ENCODE data around the gene FBXW5.

FBXW5 gene

GRCh38 chr9:136980669-136981478, 36.3 kb upstream of the FBXW5 start:
- Histone ChIP-seq H3K9ac (ENCODE audit: insufficient read length, low read depth) (peak overlapping the region; percentile 17), H3K36me3 (ENCODE audit: insufficient read depth, insufficient read length, low read length) (no peaks in the 10 kb centered on the region), H3K4me1 (ENCODE audit: insufficient read depth, insufficient read length) (peaks cover 55% of the 10 kb centered on the region), H3K9me3 (ENCODE audit: insufficient read depth, low read length) (no peaks in the 10 kb centered on the region), H3K27me3 (ENCODE audit: insufficient read depth, insufficient read length) (peaks cover 12% of the 10 kb centered on the region), H3K4me3 (ENCODE audit: insufficient read length, low read depth) (no peak overlapping the region)
- DNase-seq (ENCODE audit: low read depth, low spot score) = no peak
- TF ChIP-seq ZNF274 (IDR thresholded peaks at IDR 0.05; ENCODE audit: low read depth, low read length) (no peak), SUZ12 (IDR thresholded peaks at IDR 0.05; ENCODE audit: extremely low read depth, insufficient read depth, insufficient read length) (no peak), YY1 (IDR thresholded peaks at IDR 0.05; ENCODE audit: insufficient read depth, insufficient read length) (no peak)

GRCh38 chr9:136979769-136980587, 35.4 kb upstream of the FBXW5 start:
- TF ChIP-seq SUZ12 (IDR thresholded peaks at IDR 0.05; ENCODE audit: extremely low read depth, insufficient read depth, insufficient read length) (no peak), YY1 (IDR thresholded peaks at IDR 0.05; ENCODE audit: insufficient read depth, insufficient read length) (no peak), ZNF274 (IDR thresholded peaks at IDR 0.05; ENCODE audit: low read depth, low read length) (no peak)

GRCh38 chr9:136978865-136979544, 34.5 kb upstream of the FBXW5 start:
- DNase-seq (ENCODE audit: low read depth, low spot score) = no peak
- H3K27me3 ChIP-seq (ENCODE audit: insufficient read depth, insufficient read length) = peaks cover 12% of the 10 kb centered on the region
- peaks cover 47% of the 10 kb centered on the region for H3K4me1 ChIP-seq (ENCODE audit: insufficient read depth, insufficient read length)
- H3K9me3 ChIP-seq (ENCODE audit: insufficient read depth, low read length) = no peaks in the 10 kb centered on the region
- TF ChIP-seq SUZ12 (IDR thresholded peaks at IDR 0.05; ENCODE audit: extremely low read depth, insufficient read depth, insufficient read length) = no peak
- no peak for TF ChIP-seq ZNF274 (IDR thresholded peaks at IDR 0.05; ENCODE audit: low read depth, low read length)
- TF ChIP-seq YY1 (IDR thresholded peaks at IDR 0.05; ENCODE audit: insufficient read depth, insufficient read length) = no peak
- H3K4me3 ChIP-seq (ENCODE audit: insufficient read length, low read depth) = peak overlapping the region; percentile 24
- H3K36me3 ChIP-seq (ENCODE audit: insufficient read depth, insufficient read length, low read length) = no peaks in the 10 kb centered on the region
- H3K9ac ChIP-seq (ENCODE audit: insufficient read length, low read depth) = no peak overlapping the region

More at GRCh38 chr9:136979769-136980587, 35.4 kb upstream of the FBXW5 start:
- Histone ChIP-seq H3K36me3 (ENCODE audit: insufficient read depth, insufficient read length, low read length) (no peaks in the 10 kb centered on the region), H3K4me1 (ENCODE audit: insufficient read depth, insufficient read length) (peaks cover 50% of the 10 kb centered on the region), H3K27me3 (ENCODE audit: insufficient read depth, insufficient read length) (peaks cover 12% of the 10 kb centered on the region), H3K9me3 (ENCODE audit: insufficient read depth, low read length) (no peaks in the 10 kb centered on the region), H3K4me3 (ENCODE audit: insufficient read length, low read depth) (no peak overlapping the region), H3K9ac (ENCODE audit: insufficient read length, low read depth) (peak overlapping the region; percentile 50)
- DNase-seq (ENCODE audit: low read depth, low spot score) = no peak

- Histone ChIP-seq H3K9ac (ENCODE audit: insufficient read length, low read depth) (peak overlapping the region; percentile 79), H3K4me3 (ENCODE audit: insufficient read length, low read depth) (peak overlapping the region; percentile 76)
- DNase-seq (ENCODE audit: low read depth, low spot score) = peak; percentile 49
Measured at GRCh38 chr9:136978073-136978864, 33.7 kb upstream of the FBXW5 start.

GRCh38 chr9:136977649-136978072, 33.1 kb upstream of the FBXW5 start:
- peak overlapping the region; percentile 79 for H3K9ac ChIP-seq (ENCODE audit: insufficient read length, low read depth)
- TF ChIP-seq ZNF274 (IDR thresholded peaks at IDR 0.05; ENCODE audit: low read depth, low read length) (no peak), SUZ12 (IDR thresholded peaks at IDR 0.05; ENCODE audit: extremely low read depth, insufficient read depth, insufficient read length) (no peak), YY1 (IDR thresholded peaks at IDR 0.05; ENCODE audit: insufficient read depth, insufficient read length) (no peak)
- no peaks in the 10 kb centered on the region for H3K9me3 ChIP-seq (ENCODE audit: insufficient read depth, low read length)
- peaks cover 12% of the 10 kb centered on the region for H3K27me3 ChIP-seq (ENCODE audit: insufficient read depth, insufficient read length)
- peaks cover 45% of the 10 kb centered on the region for H3K4me1 ChIP-seq (ENCODE audit: insufficient read depth, insufficient read length)
- H3K4me3 ChIP-seq (ENCODE audit: insufficient read length, low read depth) = peak overlapping the region; percentile 76
- H3K36me3 ChIP-seq (ENCODE audit: insufficient read depth, insufficient read length, low read length) = no peaks in the 10 kb centered on the region
- DNase-seq (ENCODE audit: low read depth, low spot score) = no peak

More at GRCh38 chr9:136978073-136978864, 33.7 kb upstream of the FBXW5 start:
- peaks cover 47% of the 10 kb centered on the region for H3K4me1 ChIP-seq (ENCODE audit: insufficient read depth, insufficient read length)
- H3K27me3 ChIP-seq (ENCODE audit: insufficient read depth, insufficient read length) = peaks cover 12% of the 10 kb centered on the region
- H3K9me3 ChIP-seq (ENCODE audit: insufficient read depth, low read length) = no peaks in the 10 kb centered on the region
- TF ChIP-seq ZNF274 (IDR thresholded peaks at IDR 0.05; ENCODE audit: low read depth, low read length) (no peak), SUZ12 (IDR thresholded peaks at IDR 0.05; ENCODE audit: extremely low read depth, insufficient read depth, insufficient read length) (no peak), YY1 (IDR thresholded peaks at IDR 0.05; ENCODE audit: insufficient read depth, insufficient read length) (no peak)
- no peaks in the 10 kb centered on the region for H3K36me3 ChIP-seq (ENCODE audit: insufficient read depth, insufficient read length, low read length)

GRCh38 chr9:136977223-136977622, 32.7 kb upstream of the FBXW5 start, which contains the start of gene PTGDS:
Gene PTGDS (plus strand): TSS chr9:136977504. CDS start chr9:136977579, 75 bp downstream.
- Histone ChIP-seq H3K4me1 (ENCODE audit: insufficient read depth, insufficient read length) (peaks cover 42% of the 10 kb centered on the region), H3K4me3 (ENCODE audit: insufficient read length, low read depth) (peak within 1 kb of the TSS; percentile 76), H3K9me3 (ENCODE audit: insufficient read depth, low read length) (no peaks in the 10 kb centered on the region), H3K9ac (ENCODE audit: insufficient read length, low read depth) (peak within 1 kb of the TSS; percentile 79), H3K36me3 (ENCODE audit: insufficient read depth, insufficient read length, low read length) (no peaks in the 10 kb centered on the region), H3K27me3 (ENCODE audit: insufficient read depth, insufficient read length) (peaks cover 12% of the 10 kb centered on the region)
- TF ChIP-seq ZNF274 (IDR thresholded peaks at IDR 0.05; ENCODE audit: low read depth, low read length) (no peak), YY1 (IDR thresholded peaks at IDR 0.05; ENCODE audit: insufficient read depth, insufficient read length) (no peak), SUZ12 (IDR thresholded peaks at IDR 0.05; ENCODE audit: extremely low read depth, insufficient read depth, insufficient read length) (no peak)
- no peak for DNase-seq (ENCODE audit: low read depth, low spot score)
